Activated naive CD4-positive, alpha-beta T cell treated with Interleukin-2 at 50 U/mL for 16 hours (primary cell): ENCODE measurements around the gene RIGI.
A peak's percentile ranks its signal among the peaks of the same experiment; 100 is the strongest.
"Not testable (repeated sequence)": the region's sequence is repeated elsewhere in the genome, so short reads cannot be mapped to it uniquely, and the experiment has no call there.

Experiments used
- DNase-seq: peaks from one replicate; pipeline ENCODE4 v3.0.0-alpha.2; 2020

The RIGI gene

GRCh38 chr9:32525709-32526030 lies 326 bp downstream of the RIGI start:
- DNase-seq, result no peak

- peak; percentile 23 for DNase-seq
Measured at GRCh38 chr9:32524892-32525708, 896 bp downstream of the RIGI start.

- not testable (repeated sequence) for DNase-seq
Measured at GRCh38 chr9:32524558-32524891, 1.5 kb downstream of the RIGI start.

GRCh38 chr9:32523910-32524309 lies 2.1 kb downstream of the RIGI start:
- no peak for DNase-seq

- DNase-seq, result no peak
Measured at GRCh38 chr9:32518276-32518675, 7.7 kb downstream of the RIGI start.

- no peak for DNase-seq
Measured at GRCh38 chr9:32516241-32516640, 9.8 kb downstream of the RIGI start.

- DNase-seq, result no peak
Measured at GRCh38 chr9:32508728-32509127, 17.3 kb downstream of the RIGI start.

GRCh38 chr9:32503008-32503407 lies 23.0 kb downstream of the RIGI start:
- DNase-seq, result no peak

GRCh38 chr9:32502464-32502863 lies 23.5 kb downstream of the RIGI start:
- no peak for DNase-seq

GRCh38 chr9:32501868-32502267 lies 24.1 kb downstream of the RIGI start:
- DNase-seq, result no peak

GRCh38 chr9:32500768-32501167 lies 25.2 kb downstream of the RIGI start:
- no peak for DNase-seq

GRCh38 chr9:32497921-32498320 lies 28.1 kb downstream of the RIGI start:
- no peak for DNase-seq

GRCh38 chr9:32490601-32491000 lies 35.4 kb downstream of the RIGI start:
- DNase-seq, result no peak

- no peak for DNase-seq
Measured at GRCh38 chr9:32487981-32488380, 38.0 kb downstream of the RIGI start.

GRCh38 chr9:32486839-32487562 lies 39.0 kb downstream of the RIGI start:
- no peak for DNase-seq

- DNase-seq, result no peak
Measured at GRCh38 chr9:32483343-32483742, 42.7 kb downstream of the RIGI start.
